GM21381 (cell line): ENCODE measurements around the gene HOXD8.

Source experiments
- ATAC-seq: cut with Tn5 transposase; IDR thresholded peaks from one replicate; pipeline ENCODE4 v1.9.1; 2021; ENCODE audit warnings: mild to moderate bottlenecking, moderate library complexity; ENCODE audit not compliant: unreplicated experiment

HOXD8 gene

DNA sequence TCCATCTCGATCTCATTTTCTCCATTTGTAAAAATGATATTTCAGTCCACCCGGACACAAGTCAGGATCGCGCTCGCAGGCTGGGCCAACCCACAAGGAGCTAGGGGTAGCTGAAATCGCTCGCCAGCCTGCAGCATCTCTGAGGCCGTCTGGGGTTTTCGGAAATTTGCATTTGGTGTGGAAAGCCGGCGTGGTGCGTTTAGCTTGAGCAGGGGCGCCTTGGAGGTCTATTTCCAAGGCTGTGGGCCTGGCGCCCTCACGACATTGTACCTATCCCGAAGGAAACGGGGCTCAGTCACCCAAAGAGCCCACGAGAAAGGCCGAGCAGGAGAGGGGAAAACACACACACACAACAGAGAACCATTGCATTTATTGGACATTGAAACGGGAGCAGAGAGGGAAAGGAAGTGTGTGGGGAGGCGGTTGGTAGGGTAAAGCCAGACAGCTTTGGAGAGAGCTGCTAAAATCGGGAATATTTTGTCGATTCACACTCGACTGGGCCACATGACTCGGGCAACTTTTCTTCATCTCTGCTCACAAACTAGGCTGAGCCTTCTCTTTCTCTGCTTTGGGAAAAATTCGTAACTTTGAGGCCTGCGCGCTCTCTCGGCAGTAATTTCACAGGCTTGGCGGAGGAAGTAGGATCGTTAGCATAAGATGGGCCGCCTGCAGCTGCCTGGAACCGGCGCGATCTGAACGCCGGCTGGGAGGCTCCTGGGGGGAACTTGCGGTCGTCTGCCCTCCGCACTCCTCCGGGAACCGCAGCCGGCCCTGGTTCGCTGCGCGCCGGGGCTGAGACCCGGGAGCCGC is 1.1 kb upstream of the HOXD8 start:
- ATAC-seq = no peak

DNA sequence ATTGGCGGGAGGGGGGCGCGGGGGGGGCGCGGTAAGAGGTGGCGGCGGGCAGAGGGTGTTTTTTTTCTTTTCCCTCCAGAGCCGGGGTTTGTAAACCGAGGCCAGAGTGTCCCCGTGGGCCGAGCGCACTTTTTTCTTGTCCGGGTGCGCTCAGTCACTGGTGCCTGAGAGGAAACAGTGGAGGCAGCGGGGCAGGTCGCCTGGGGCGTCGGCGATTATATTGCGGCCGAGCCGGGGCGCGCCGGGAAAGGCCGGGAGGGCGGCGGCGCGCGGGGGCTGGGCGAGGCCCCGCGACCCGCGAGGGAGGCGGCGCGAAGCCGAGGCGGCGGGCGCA is 275 bp downstream of the HOXD8 start:
- ATAC-seq = no peak

DNA sequence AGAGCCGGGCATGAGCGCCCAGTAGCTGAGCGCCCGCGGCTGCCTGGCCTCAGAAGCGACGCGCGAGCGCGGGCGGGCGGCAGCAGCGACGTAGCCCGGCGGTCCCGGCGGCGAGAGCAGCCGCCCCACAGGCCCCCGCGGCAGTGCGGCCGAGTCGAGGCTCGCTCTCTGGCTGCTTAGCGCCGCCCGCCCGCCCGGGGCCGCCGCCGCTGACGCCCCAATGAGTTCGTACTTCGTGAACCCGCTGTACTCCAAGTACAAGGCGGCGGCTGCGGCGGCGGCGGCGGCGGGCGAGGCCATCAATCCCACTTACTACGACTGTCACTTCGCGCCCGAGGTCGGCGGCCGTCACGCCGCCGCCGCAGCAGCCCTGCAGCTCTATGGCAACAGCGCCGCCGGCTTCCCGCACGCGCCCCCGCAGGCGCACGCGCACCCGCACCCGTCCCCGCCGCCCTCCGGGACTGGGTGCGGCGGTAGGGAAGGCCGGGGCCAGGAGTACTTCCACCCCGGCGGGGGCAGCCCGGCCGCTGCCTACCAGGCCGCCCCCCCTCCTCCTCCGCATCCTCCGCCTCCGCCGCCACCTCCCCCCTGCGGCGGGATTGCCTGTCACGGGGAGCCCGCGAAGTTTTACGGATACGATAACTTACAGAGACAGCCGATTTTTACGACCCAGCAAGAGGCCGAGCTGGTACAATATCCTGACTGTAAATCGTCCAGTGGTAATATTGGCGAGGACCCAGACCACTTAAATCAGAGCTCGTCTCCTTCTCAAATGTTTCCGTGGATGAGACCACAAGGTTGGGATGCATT is 847 bp downstream of the HOXD8 start:
- ATAC-seq = no peak

DNA sequence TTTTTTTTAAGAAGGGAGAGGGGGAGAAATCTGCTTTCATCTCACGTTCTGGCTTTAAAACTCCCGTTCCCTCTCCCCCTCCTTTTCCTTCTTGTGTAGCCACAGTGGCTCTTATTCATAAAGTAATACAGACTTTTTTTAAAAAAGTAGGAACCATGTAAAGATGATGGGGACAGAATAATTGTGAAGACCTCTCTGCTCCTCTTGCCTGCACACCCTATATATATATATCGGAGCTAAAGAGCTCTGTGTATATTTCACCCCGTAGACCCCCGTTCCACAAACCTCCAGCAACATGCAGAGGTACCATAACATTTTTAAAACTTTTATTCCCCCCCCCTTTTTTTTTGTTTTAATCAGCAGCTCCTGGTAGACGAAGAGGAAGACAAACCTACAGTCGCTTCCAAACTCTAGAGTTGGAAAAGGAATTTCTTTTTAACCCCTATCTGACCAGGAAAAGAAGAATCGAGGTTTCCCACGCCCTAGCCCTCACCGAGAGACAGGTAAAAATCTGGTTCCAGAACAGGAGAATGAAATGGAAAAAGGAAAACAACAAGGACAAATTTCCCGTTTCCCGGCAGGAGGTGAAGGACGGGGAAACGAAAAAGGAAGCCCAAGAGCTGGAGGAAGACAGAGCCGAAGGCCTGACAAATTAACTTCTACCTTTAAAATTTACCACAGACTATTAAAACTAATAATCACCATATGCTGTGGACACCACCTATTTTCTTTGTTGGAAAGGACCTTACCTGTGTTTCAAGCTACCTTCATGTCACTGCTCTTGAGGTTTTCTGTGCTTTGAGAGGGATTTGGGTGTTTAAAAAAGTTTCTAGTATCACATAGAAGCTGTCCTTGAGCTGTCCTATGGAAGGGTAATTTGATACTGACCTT is 1.7 kb downstream of the HOXD8 start:
- ATAC-seq = no peak

DNA sequence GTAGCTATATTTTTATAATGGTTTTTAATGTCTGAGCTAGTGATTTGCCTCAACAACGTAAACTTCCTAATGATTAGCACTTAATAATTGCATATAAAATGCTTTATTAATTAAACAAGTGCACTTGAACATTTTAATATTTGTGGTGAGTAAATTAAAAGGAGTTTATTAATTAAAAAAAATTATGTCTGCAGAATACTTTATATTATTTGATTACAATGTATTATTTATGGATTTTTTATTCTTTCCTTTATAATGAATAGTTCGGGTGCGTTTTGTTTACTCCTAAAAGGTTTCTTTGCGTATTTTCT is 2.3 kb downstream of the HOXD8 start:
- ATAC-seq = no peak

DNA sequence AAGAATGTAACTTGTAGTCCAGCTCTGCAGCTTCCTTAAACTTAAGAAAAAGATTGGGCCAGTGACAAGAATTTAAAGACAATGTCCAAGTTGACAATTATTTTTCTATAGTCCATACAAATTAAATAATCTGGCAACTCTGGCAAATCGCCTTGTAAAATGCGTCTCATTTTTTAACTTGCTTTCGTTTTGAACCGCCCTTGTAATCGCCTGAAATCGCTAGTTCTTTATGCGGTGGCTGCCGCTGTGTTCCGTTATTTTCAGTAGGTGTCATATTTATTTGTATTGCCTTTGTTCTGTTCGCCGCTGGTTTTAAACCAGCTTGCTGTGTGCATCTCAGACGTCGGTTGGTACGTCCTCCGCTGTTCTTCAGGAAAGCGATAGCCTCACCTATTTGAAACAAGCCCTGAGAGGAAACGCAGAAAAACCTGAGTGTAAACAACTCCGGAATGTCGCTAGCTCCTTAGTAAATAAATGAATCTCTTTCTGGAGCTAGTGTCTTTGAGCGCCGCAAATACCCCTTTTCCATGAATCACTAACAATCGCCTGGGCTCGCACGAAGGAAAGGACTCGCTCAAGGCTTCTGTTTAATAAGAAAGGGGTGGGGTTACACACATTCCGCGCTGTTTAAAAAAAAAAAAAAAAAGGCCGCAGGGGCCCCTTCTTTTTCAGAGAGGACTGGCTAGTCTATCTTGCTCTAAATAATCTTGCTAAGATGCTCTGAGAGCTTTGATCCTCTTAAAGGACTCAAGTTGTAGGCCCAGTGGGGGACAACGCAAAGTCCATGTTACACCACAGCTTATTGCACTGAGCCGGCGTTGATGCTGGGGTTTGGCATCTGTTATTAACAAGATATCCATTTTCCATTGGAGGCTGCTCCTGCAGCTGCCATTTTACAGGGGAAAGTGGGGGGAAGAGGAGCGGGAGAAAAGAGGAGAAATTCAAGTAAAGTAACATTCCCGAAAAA is 3.0 kb downstream of the HOXD8 start:
- no peak for ATAC-seq

DNA sequence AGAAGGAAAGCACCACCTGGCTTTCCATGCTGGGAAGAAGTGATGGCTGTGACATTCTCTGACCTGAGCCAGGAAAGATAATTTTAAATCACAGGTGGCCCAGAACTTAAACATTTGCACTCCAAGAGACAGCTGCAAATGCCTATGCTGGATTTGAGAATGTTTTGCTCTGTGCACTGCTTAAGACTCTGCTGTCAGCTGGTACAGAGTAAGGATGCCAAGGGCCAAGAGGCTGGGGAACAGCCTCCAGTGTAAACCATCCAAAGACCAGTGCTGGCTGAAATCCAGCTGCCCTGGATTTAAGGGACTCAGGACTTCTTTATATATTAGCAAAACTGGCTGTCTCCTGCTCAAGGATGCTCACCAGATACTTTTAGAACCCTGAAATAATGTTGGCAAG is 3.9 kb downstream of the HOXD8 start:
- no peak for ATAC-seq

DNA sequence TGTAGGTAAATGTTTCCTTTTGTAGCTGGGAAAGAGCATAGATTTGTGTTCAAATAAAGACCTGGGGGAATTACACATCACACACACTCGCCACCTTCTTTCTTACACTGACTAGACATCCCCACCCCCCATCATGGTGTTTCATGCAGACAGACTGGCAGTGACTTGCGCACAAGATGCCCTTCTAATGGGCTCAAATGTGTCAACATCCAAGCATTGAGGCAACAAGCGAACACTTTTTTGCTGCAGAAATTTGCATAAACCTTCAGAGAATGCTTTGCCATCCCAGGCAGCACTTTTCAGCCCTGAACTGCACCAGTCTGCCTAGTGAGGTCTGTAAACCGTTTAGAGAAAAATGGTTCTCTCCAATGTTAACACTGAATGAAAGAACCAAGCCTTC is 4.5 kb downstream of the HOXD8 start:
- no peak for ATAC-seq

DNA sequence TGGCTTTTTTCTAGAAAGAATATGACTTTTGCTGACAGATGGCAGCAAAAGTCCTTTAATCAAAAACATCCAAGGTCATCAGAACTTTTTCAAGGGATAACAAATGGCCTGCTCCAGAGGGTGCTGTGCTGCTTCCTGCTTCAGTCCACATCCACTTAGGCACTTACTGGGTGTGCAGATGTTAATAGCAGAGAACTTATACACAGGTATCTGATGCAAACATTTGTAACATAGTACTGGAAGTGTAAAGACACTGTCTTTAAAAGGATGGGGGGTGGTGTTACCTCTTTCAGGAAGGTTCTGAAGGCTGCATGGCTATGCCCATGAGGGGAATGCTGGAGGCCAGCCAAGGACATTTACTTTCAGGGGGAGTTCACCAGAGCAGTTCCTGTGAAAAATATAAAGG is 5.5 kb downstream of the HOXD8 start:
- ATAC-seq = no peak

DNA sequence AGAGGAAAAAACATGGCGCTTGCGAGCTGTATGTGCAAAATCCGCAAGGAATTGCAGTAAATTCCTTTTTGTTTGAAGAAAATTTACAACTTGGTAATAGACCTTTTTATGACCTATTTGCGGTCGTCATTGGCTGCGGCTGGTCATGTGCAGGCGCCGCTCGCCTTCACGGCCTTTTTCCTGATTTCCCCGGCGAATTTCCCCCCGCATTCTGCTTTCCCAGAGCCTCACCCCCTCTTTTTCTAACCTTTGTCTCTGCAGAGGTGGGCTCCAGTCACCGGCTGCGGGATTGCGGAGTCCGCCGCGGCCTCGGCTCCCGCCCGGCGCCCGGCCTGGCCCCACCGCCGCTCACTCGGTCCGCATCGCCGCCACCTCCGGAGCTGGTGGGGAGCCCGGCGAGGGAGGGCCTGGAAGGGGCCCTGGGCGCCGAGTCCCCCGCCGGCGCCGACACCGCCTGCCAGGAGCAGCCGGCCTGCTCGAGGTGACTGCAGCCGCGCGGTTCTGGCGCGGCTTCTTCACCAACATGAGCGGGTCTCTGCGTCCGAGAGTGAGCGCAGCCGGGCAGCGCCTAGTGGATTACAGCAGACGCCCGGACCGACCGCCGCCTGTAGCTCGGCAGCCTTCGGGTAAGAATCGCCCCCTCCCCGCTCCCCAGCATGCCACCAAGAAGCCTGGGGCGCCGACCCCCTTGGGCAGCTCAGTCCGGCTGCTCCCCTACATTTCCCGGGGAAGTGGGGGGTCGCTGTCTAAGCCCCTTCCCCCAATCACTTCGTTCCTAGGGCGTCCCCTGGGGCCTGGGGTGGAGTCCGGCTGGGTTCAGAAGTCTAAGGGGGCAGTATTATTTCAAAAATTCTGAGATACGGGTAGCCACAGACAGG is 7.1 kb downstream of the HOXD8 start:
- ATAC-seq = no peak

DNA sequence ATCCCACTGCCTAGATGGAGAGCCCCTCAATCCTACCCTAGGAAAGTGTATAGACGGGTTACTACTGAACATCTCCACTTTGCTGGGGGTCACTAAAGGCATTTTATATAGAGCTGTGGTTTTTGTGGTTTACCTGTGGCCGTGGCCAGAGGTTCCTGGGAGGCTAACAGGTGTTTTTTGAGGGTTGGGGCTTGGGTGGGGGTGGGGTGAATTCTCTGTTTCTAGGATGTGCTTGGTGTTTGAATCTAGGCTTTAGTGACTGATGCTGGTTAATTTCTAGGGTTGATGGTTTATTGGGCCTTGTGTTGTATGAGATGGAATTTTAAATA is 7.7 kb downstream of the HOXD8 start:
- no peak for ATAC-seq

DNA sequence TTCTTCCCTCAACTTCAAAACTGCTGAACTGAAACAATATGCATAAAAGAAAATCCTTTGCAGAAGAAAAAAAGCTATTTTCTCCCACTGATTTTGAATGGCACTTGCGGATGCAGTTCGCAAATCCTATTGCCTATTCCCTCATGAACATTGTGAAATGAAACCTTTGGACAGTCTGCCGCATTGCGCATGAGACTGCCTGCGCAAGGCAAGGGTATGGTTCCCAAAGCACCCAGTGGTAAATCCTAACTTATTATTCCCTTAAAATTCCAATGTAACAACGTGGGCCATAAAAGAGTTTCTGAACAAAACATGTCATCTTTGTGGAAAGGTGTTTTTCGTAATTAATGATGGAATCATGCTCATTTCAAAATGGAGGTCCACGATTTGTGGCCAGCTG is 8.4 kb downstream of the HOXD8 start:
- no peak for ATAC-seq

DNA sequence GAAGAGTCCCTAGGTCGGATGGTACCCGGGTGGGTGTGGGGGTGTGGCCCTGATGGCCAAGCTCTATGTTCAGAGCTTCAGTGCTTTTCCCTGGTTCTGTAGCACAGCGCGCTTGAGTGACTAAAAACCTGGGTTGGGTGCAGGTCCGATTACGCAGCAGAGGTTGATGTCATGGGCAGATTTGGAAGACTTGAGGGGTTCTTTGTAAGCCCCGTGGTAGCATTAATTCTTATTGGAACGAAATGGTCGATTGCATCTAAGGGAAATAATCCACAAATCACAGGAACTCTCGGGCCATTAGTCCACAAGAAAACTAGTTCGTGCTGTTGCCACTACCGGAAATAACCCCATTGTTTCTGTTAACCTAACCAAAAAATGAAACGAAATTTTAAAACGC is 9.0 kb downstream of the HOXD8 start:
- ATAC-seq = no peak

DNA sequence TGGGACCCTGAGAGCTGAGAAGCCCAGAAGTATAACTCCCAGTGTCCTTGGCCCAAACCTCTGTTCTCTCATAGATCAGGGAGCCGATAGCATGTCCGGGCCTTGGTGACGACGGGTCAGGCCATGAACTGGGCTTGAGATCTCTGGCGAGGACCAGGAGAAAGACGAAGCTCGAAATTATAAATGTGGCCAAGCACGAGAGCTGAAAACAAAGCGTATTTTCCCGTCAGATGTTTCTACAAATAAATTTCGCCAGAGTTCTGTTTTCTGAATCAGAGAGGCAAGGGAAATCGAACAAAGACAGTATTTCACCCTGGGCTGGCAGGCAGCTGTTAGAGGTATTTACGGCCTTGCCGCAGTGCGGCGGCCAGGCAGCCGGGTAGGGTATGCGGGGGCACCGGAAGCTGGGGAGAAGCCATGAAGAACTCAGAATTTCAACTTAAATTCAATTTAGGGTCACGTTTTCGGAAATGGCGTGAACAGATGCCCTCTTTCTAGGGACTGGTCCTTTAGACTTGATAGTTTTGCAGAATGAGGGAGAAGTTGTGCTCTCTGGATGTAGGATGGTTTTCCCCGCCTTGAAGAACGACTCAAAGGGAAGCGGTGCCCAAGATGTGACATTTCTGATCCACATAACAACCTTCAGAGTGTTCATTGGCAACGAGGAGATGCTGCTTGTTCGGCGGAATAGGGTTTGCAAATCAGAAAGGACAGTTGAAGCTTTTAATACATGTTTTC is 9.6 kb downstream of the HOXD8 start:
- ATAC-seq = no peak

DNA sequence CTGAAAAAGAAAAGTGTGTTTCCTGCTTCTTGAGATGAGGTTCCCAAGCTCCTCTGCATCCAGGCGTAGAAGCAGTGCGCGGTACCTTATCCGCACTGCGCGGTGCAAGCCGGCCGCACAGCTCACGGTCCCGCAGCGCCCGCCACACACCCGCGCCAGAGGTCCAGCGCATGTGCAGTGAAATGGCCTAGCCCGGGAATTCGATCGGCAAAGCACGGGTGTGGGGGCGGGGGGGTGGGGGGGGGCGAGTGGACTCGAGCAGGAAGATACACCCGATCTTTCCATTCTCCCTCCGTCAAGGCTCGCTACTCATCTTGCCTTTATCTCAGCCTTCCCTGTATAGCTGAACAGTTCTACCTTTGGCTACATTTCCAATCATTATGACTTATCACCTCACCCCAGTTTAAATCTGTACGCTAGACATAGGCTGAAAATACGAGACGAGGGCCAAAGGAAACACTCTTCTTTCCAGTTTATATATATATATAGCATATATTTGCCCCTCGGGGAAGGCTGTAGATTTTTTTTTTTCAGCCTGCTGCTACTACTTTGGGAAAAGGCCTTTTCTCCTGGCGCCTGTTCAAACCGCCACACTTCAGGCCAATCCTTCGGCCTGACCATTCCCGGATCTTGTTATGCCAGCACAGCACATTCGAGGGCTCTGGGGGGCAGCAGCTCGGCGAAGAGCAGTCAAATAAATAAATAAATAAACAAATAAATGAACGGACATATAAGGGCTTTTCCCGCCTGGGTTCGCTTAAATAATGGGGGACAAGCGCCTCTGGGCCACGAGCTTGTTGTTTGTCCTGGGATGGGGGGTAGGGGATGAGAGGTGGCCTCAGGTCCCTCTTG is 10.4 kb downstream of the HOXD8 start:
- no peak for ATAC-seq

DNA sequence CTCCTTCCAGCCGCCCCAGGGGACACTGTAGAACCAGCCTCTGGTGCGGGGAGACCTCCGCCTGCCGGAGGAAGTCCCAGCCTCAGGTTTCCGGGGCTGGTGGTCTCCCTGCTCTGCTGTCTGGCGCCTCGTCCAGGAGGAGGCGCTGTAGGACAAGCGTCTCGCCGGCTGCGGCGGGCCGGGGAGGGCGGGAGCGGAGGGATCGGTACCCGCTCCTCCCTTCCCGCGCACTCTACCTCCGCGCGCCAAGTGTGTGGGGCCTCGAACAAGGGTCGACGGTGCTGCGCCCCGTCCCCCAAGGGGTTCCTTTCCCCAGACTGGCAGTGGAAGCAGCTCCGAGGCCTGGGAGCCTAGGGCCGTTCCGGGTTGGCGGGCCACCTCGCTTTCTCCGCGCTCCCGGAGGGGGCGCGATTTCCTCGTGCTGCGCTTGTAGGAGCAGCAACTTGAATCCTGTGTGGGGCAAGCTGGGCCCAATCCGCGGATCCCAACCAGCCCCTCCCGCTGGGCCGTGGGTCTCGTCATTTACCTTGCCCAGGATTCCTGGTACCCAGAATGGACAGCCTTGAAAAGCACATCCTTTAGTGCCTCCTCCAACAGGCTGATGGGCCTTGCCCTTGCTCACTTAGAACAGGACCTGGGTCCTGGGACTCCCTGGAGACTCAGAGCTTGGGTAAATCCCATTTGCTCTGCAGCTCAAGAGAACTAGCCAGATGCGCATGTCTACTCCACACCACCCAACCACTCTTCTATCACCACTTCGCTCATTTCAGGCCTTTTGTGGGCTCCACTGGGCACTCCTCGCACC is 11.2 kb downstream of the HOXD8 start:
- peak; percentile 91 for ATAC-seq

DNA sequence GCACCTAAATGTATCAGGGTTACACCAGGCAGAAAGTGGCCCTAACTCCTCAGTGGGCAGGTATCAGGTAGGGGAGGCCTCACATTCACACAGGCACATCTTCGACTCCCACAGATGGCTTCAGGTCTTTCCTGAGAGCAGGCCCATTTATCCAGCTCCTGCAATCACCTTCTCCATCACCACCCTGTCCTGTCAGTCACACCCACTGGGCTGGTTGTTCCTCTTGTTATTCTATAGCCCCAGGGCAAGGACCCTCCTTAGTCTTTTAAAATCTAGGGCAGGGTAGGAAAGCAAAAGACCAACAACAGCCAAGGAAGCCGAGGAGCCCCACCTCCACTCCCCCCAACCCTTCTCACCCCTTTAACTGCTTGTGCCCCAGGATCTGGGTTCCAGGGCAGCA is 12.8 kb downstream of the HOXD8 start:
- ATAC-seq = no peak
